Esophagus squamous epithelium (tissue), 5 donors: ENCODE results near the gene PLPPR2. TPM values are rescaled to one million over a fixed set of nuclear protein-coding genes. Genes with fewer than 3 reads are reported as not detected.
A peak's percentile ranks its signal among the peaks of the same experiment; 100 is the strongest.
"Not testable (repeated sequence)": the region's sequence is repeated elsewhere in the genome, so short reads cannot be mapped to it uniquely, and the experiment has no call there.

ENCODE experiments used
- DNase-seq: peaks from one replicate; lab custom pipeline; 2025; lab: John Stamatoyannopoulos, UW
- H3K27ac ChIP-seq, 4 donors: fragments of 200-600 bp; sonication (generic); one replicate each; pipeline ENCODE4 v1.5.1; 2016 to 2019; ENCODE audit warnings: mild to moderate bottlenecking in 1 of 4
- H3K27me3 ChIP-seq, 4 donors: fragments of 200-600 bp; sonication (generic); 1 replicate in 3 of 4; 2 replicates in 1 of 4; pipeline versions ENCODE4 v1.5.1 to v1.6.0; 2017 to 2021; ENCODE audit warnings: antibody characterized with exemption in 1 of 4
- H3K36me3 ChIP-seq, 3 donors: fragments of 200-600 bp; sonication (generic); one replicate each; pipeline ENCODE4 v1.5.1; 2016 to 2019
- H3K4me1 ChIP-seq, 3 donors: fragments of 200-600 bp; sonication (generic); one replicate each; pipeline ENCODE4 v1.5.1; 2017 to 2019
- H3K4me3 ChIP-seq, 4 donors: fragments of 200-600 bp; sonication (generic); 1 replicate in 3 of 4; 2 replicates in 1 of 4; pipeline ENCODE4 v1.5.1; 2016 to 2019; ENCODE audit warnings: mild to moderate bottlenecking in 2 of 4, moderate library complexity in 1 of 4
- H3K9me3 ChIP-seq, 3 donors: fragments of 200-600 bp; sonication (generic); one replicate each; pipeline ENCODE4 v1.5.1; 2016 to 2019
- CTCF ChIP-seq, 6 experiments: fragments of 450-650 bp in 4 of 6; fragments of 200-600 bp in 2 of 6; sonication (generic) in 2 of 6; IDR thresholded peaks; one replicate each; pipeline ENCODE4 v1.5.1; 2016 to 2019; ENCODE audit warnings: antibody characterized with exemption in 6 of 6, mild to moderate bottlenecking in 4 of 6, moderate library complexity in 4 of 6
- POLR2A ChIP-seq, 4 donors: fragments of 450-650 bp; IDR thresholded peaks; one replicate each; pipeline ENCODE4 v1.6.1; 2017; ENCODE audit warnings: antibody characterized with exemption in 4 of 4, mild to moderate bottlenecking in 4 of 4, moderate library complexity in 3 of 4
- WGBS, 2 donors: methylation state at CpG; one replicate each; pipeline ENCODE4 v1.1.5; 2018; 5-methylcytosine and 5-hydroxymethylcytosine counted together
- intact Hi-C: fragments of 100-400 bp; cut with DNase I; formaldehyde crosslinking; loops from one replicate; pipeline ENCODE4 v1.15.0; 2022
- total RNA-seq, 4 donors: library from RNA; depleted of rRNA; stranded (reverse); fragments of >200 nt; gene quantifications; one replicate each; pipeline ENCODE4 v1.1.0, GENCODE V29; 2016
- donor health status: DM: yes; HTN: yes; CAD: no.

The PLPPR2 gene
- total RNA-seq, 4 donors from 2014 or later = 5.1 to 14.2 (median 9.7) TPM

DNA sequence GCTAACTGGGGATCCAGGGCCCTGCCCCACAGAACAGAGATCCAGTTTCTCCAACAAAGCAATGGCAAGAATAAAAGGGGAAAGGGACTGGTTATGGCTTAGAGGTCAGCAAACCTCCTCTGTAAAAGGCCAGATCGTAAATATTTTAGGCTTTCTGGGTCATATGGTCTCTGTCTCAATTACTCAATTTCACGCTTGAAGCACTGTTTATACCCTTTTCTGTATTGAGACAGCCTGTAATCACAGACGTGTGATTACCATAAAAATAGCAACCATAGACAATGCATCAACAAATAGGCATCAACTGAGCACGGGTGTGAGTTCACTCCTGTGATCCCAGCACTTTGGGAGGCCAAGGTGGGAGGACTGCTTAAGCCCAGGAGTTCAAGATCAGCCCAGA, 25.1 kb upstream of the PLPPR2 start:
- 62 to 68% methylated on average over 4 of the region's 4 CpGs for WGBS, 2 donors
- intact Hi-C loops = no loop called here

GRCh38 chr19:11331502-11331901, 23.7 kb upstream of the PLPPR2 start:
- peak overlapping the region in 1 of 4 donors; percentile 21 for H3K27ac ChIP-seq
- TF ChIP-seq POLR2A (IDR thresholded peaks at IDR 0.05) (no peak), CTCF (IDR thresholded peaks at IDR 0.05) (no peak)
- 64 to 75% methylated on average over 4 of the region's 4 CpGs for WGBS, 2 donors
- intact Hi-C loops = no loop called here
- H3K4me1 ChIP-seq = no peaks in the 10 kb centered on the region
- no peak overlapping the region for H3K4me3 ChIP-seq
- no peaks in the 10 kb centered on the region for H3K27me3 ChIP-seq
- no peak for DNase-seq
- peaks cover 41 to 100% (median 61%) of the 10 kb centered on the region in 3 donors for H3K36me3 ChIP-seq
- H3K9me3 ChIP-seq = no peaks in the 10 kb centered on the region

More for the DNA sequence above, 25.1 kb upstream of the PLPPR2 start:
- TF ChIP-seq CTCF (IDR thresholded peaks at IDR 0.05) = no peak
- no peak for TF ChIP-seq POLR2A (IDR thresholded peaks at IDR 0.05)
- no peaks in the 10 kb centered on the region for H3K27me3 ChIP-seq
- H3K4me3 ChIP-seq = no peak overlapping the region
- H3K36me3 ChIP-seq = peaks cover 30 to 100% (median 47%) of the 10 kb centered on the region in 3 donors
- no peak overlapping the region for H3K27ac ChIP-seq
- H3K9me3 ChIP-seq = no peaks in the 10 kb centered on the region
- no peak for DNase-seq
- peaks cover 5 to 6% (median 6%) of the 10 kb centered on the region in 3 donors for H3K4me1 ChIP-seq

DNA sequence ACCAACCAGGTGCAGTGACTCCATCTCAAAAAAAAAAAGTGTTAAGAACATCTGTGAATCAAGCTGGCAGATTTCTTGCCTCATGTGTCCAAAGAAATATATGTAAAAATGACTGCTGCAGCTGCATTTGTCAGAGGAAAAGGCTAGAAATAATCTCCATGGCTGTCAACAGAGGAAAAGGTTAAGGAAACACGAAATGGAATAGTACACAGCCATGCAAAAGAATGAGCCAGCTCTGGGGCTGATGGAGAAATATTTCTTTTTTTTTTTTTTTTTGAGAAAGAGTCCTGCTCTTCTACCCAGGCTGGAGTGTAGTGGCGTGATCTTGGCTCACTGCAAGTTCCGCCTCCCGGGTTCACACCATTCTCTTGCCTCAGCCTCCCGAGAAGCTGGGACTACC, 22.4 kb upstream of the PLPPR2 start:
- peaks cover 44 to 100% (median 67%) of the 10 kb centered on the region in 3 donors for H3K36me3 ChIP-seq

DNA sequence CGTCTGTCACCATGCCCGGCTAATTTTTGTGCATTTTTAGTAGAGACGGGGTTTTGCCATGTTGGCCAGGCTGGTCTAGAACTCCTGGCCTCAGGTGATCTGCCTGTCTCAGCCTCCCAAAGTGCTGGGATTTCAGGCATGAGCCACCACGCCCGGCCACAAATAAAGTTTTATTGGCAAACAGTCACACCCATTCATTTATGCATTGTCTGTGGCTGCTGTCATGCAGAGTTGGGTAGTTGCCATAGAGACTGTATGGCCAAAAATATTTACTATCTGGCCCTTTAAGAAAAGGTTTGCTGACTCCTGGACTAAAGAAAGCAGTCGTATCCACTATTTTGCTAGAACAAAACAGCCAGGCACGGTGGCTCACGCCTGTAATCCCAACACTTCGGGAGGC, 21.4 kb upstream of the PLPPR2 start:
- DNase-seq, H3K27me3 ChIP-seq, H3K9me3 ChIP-seq, H3K4me3 ChIP-seq, intact Hi-C loops, H3K27ac ChIP-seq: not testable (repeated sequence)
- peaks cover 44 to 91% (median 58%) of the 10 kb centered on the region in 3 donors for H3K36me3 ChIP-seq
- peaks cover 11 to 20% (median 11%) of the 10 kb centered on the region in 3 donors for H3K4me1 ChIP-seq
- WGBS, 2 donors = 71 to 80% methylated on average over 1 to 7 of the region's 9 CpGs

More for the DNA sequence above, 22.4 kb upstream of the PLPPR2 start:
- Histone ChIP-seq H3K4me3 (no peak overlapping the region), H3K27ac (no peak overlapping the region), H3K9me3 (no peaks in the 10 kb centered on the region), H3K4me1 (peaks cover under 1 to 10% (median 1%) of the 10 kb centered on the region in 3 donors), H3K27me3 (no peaks in the 10 kb centered on the region)
- TF ChIP-seq POLR2A (IDR thresholded peaks at IDR 0.05) (no peak), CTCF (IDR thresholded peaks at IDR 0.05) (no peak)
- intact Hi-C loops = no loop called here
- 94 to 95% methylated on average over 4 to 5 of the region's 5 CpGs for WGBS, 2 donors
- no peak for DNase-seq

DNA sequence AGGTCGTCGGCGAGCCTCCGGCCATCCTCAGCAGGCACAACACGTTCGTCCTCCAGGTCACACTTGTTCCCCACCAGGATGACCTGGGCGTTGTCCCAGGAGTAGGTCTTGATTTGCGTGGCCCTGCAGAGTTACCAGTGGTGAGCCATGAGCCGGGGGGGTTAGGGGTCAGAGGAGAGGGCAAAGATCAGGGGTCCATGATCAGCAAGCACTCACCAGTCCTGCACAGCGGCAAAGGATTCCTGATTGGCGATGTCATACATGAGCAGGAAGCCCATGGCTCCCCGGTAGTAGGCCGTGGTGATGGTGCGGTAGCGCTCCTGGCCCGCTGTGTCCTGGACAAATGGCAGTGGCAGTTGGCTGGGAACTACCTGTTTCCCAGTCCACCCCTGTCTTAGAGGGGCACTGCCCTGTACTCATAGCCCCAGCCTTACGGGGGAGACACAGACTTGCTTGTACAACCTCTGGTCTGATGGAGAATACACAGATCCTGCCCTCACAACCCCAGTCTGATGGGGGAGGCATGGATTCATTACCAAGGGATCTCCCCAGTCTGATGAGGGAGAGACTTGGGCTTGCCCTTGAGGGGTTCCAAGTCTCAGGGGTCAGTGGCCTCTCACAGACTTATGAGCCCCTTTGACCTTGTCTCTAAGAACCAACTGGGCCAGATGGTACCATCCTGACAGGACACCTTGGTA, 19.6 kb upstream of the PLPPR2 start:
- Histone ChIP-seq H3K4me3 (no peak overlapping the region), H3K27me3 (no peaks in the 10 kb centered on the region), H3K9me3 (no peaks in the 10 kb centered on the region), H3K27ac (no peak overlapping the region), H3K4me1 (peaks cover 15 to 37% (median 15%) of the 10 kb centered on the region in 3 donors), H3K36me3 (peaks cover 44 to 73% (median 56%) of the 10 kb centered on the region in 3 donors)
- TF ChIP-seq CTCF (IDR thresholded peaks at IDR 0.05) (no peak), POLR2A (IDR thresholded peaks at IDR 0.05) (no peak)
- no peak for DNase-seq
- 97% methylated on average over 8 of the region's 17 CpGs; no CpG with 5 or more reads in 1 of the 2 donors for WGBS, 2 donors
- intact Hi-C loops = no loop called here
